IMR-90 (cell line): ENCODE results near the gene GLIPR1. TPM values are rescaled to one million over a fixed set of nuclear protein-coding genes. Genes with fewer than 3 reads are reported as not detected.
A peak's percentile ranks its signal among the peaks of the same experiment; 100 is the strongest.

Source experiments
- ATAC-seq: fragments of 200-7000 bp; cut with Tn5 transposase; 2 replicates; pipeline ENCODE4 v1.9.1; 2020; ENCODE audit warnings: low read depth, mild to moderate bottlenecking, moderate library complexity
- BruUV-seq: library from RNA; stranded (reverse); fragments of 400-500 nt; replicated peaks from 2 replicates; lab custom pipeline; 2021; lab: Mats Ljungman, UMichigan
- CTCF ChIA-PET: fragments of 300-600 bp; formaldehyde crosslinking; extraction: SDS; loops from one replicate; lab custom pipeline; 2021; ENCODE audit warnings: antibody characterized with exemption; lab: Yijun Ruan, JAX
- POLR2A ChIA-PET: fragments of 300-600 bp; sonication (Branson Sonifier 250); formaldehyde crosslinking; loops from one replicate; lab custom pipeline; 2022; ENCODE audit warnings: antibody characterized with exemption; ENCODE audit not compliant: unreplicated experiment; lab: Charles Lee
- DNase-seq: peaks from one replicate; pipeline ENCODE4 v3.0.0; 2013
- H2AFZ ChIP-seq: replicated peaks from 2 replicates; pipeline ENCODE3; 2013; ENCODE audit warnings: low read length, mild to moderate bottlenecking; ENCODE audit not compliant: poor library complexity
- H2AK5ac ChIP-seq: 2 replicates; pipeline ENCODE4 v1.6.1; 2013; ENCODE audit warnings: low read depth, low read length, inconsistent platforms
- H2AK9ac ChIP-seq: replicated peaks from 2 replicates; pipeline ENCODE3; 2013; ENCODE audit warnings: mild to moderate bottlenecking, low read depth, low read length, moderate library complexity; ENCODE audit not compliant: poor library complexity
- H2BK120ac ChIP-seq: 2 replicates; pipeline ENCODE4 v1.6.1; 2013; ENCODE audit warnings: low read depth, low read length, inconsistent platforms
- H2BK15ac ChIP-seq: 3 replicates; pipeline ENCODE4 v1.6.1; 2013; ENCODE audit warnings: low read depth, low read length, inconsistent platforms
- H2BK20ac ChIP-seq: 2 replicates; pipeline ENCODE4 v1.6.1; 2013; ENCODE audit warnings: low read depth, mild to moderate bottlenecking, inconsistent platforms, low read length, moderate library complexity
- H2BK5ac ChIP-seq: 2 replicates; pipeline ENCODE4 v1.6.1; 2013; ENCODE audit warnings: mild to moderate bottlenecking, low read depth, low read length, inconsistent platforms; ENCODE audit not compliant: poor library complexity, severe bottlenecking
- H3K14ac ChIP-seq: replicated peaks from 2 replicates; pipeline ENCODE4 v1.6.1; 2013; ENCODE audit warnings: low read depth, low read length, inconsistent platforms
- H3K18ac ChIP-seq: 2 replicates; pipeline ENCODE4 v1.6.1; 2013; ENCODE audit warnings: low read depth, low read length, control low read depth
- H3K23ac ChIP-seq: 2 replicates; pipeline ENCODE4 v1.6.1; 2013; ENCODE audit warnings: low read depth, low read length, inconsistent platforms
- H3K27ac ChIP-seq: 2 replicates; pipeline ENCODE4 v1.5.1; 2013; ENCODE audit warnings: mild to moderate bottlenecking, control low read depth, low read length; ENCODE audit not compliant: insufficient read depth
- H3K27me3 ChIP-seq: 2 replicates; pipeline ENCODE4 v1.6.1; 2013; ENCODE audit warnings: low read length; ENCODE audit not compliant: control insufficient read depth, insufficient read depth
- H3K36me3 ChIP-seq: 2 replicates; pipeline ENCODE4 v1.6.1; 2013; ENCODE audit warnings: low read length, mixed read lengths; ENCODE audit not compliant: control insufficient read depth, insufficient read depth
- H3K4ac ChIP-seq: 2 replicates; pipeline ENCODE4 v1.6.1; 2013; ENCODE audit warnings: low read depth, low read length, inconsistent platforms
- H3K4me1 ChIP-seq: 2 replicates; pipeline ENCODE4 v1.6.1; 2013; ENCODE audit warnings: low read length, mixed read lengths; ENCODE audit not compliant: control insufficient read depth, insufficient read depth
- H3K4me2 ChIP-seq: 2 replicates; pipeline ENCODE4 v1.6.1; 2013; ENCODE audit warnings: low read depth, mild to moderate bottlenecking, control low read depth, low read length, moderate library complexity
- H3K4me3 ChIP-seq: 2 replicates; pipeline ENCODE4 v1.5.1; 2013; ENCODE audit warnings: low read depth, mild to moderate bottlenecking, control low read depth, low read length, moderate library complexity; ENCODE audit not compliant: insufficient read depth
- H3K56ac ChIP-seq: 2 replicates; pipeline ENCODE4 v1.6.1; 2013; ENCODE audit warnings: low read length, inconsistent platforms; ENCODE audit not compliant: insufficient read depth; ENCODE audit errors: extremely low read depth
- H3K79me1 ChIP-seq, 2 experiments: 2 replicates each; pipeline ENCODE4 v1.6.1; 2013; ENCODE audit warnings: low read length in 2 of 2, inconsistent platforms in 1 of 2, low read depth in 1 of 2
- H3K9ac ChIP-seq: 2 replicates; pipeline ENCODE4 v1.6.1; 2013; ENCODE audit warnings: low read depth, low read length, control low read depth
- H3K9me1 ChIP-seq: 2 replicates; pipeline ENCODE4 v1.6.1; 2013; ENCODE audit warnings: low read length, inconsistent platforms; ENCODE audit not compliant: insufficient read depth
- H3K9me3 ChIP-seq: 2 replicates; pipeline ENCODE4 v1.6.1; 2013; ENCODE audit warnings: low read length; ENCODE audit not compliant: control insufficient read depth, insufficient read depth
- H4K20me1 ChIP-seq: 2 replicates; pipeline ENCODE4 v1.6.1; 2013; ENCODE audit warnings: low read length, inconsistent platforms; ENCODE audit not compliant: insufficient read depth
- H4K5ac ChIP-seq: 2 replicates; pipeline ENCODE4 v1.6.1; 2013; ENCODE audit warnings: mild to moderate bottlenecking, low read depth, low read length, control low read depth
- H4K8ac ChIP-seq, 2 experiments: 2 replicates each; pipeline ENCODE4 v1.6.1; 2013; ENCODE audit warnings: low read depth in 2 of 2, low read length in 2 of 2, control low read depth in 1 of 2, inconsistent platforms in 1 of 2
- H4K91ac ChIP-seq: 2 replicates; pipeline ENCODE4 v1.6.1; 2013; ENCODE audit warnings: low read depth, low read length, inconsistent platforms; ENCODE audit not compliant: insufficient read depth
- BHLHE40 ChIP-seq: fragments of 150-350 bp; IDR thresholded peaks from 2 replicates; pipeline ENCODE4 v1.6.1; 2016; ENCODE audit warnings: mild to moderate bottlenecking, low read depth, low read length
- CEBPB ChIP-seq: IDR thresholded peaks from 2 replicates; pipeline ENCODE4 v1.6.1; 2012; ENCODE audit warnings: low read depth, low read length, improper control_type of control experiment
- CHD1 ChIP-seq: IDR thresholded peaks from 2 replicates; pipeline ENCODE4 v1.6.1; 2012; ENCODE audit warnings: low read depth, low read length, improper control_type of control experiment
- FOS ChIP-seq: fragments of 150-350 bp; IDR thresholded peaks from 2 replicates; pipeline ENCODE4 v1.6.1; 2016; ENCODE audit warnings: low read depth, low read length
- MAFK ChIP-seq: IDR thresholded peaks from 2 replicates; pipeline ENCODE4 v1.6.1; 2012; ENCODE audit warnings: low read depth, low read length, improper control_type of control experiment
- MAZ ChIP-seq: IDR thresholded peaks from 2 replicates; pipeline ENCODE4 v1.6.1; 2012; ENCODE audit warnings: low read depth, mild to moderate bottlenecking, low read length, improper control_type of control experiment, moderate library complexity, borderline replicate concordance
- MXI1 ChIP-seq: IDR thresholded peaks from 2 replicates; pipeline ENCODE4 v1.6.1; 2012; ENCODE audit warnings: low read depth, mild to moderate bottlenecking, low read length, moderate library complexity, borderline replicate concordance
- POLR2A ChIP-seq: IDR thresholded peaks from 2 replicates; pipeline ENCODE4 v1.6.1; 2012; ENCODE audit warnings: mild to moderate bottlenecking, low read depth, low read length
- RAD21 ChIP-seq: IDR thresholded peaks from 2 replicates; pipeline ENCODE4 v1.6.1; 2012; ENCODE audit warnings: low read length, improper control_type of control experiment
- RCOR1 ChIP-seq: IDR thresholded peaks from 2 replicates; pipeline ENCODE4 v1.6.1; 2012; ENCODE audit warnings: mild to moderate bottlenecking, low read length, improper control_type of control experiment; ENCODE audit not compliant: insufficient replicate concordance
- RFX5 ChIP-seq: IDR thresholded peaks from 2 replicates; pipeline ENCODE4 v1.8.0; 2012; ENCODE audit warnings: low read depth, mild to moderate bottlenecking, low read length, moderate library complexity
- SMC3 ChIP-seq: fragments of 150-350 bp; IDR thresholded peaks from 2 replicates; pipeline ENCODE4 v1.6.1; 2016; ENCODE audit warnings: low read depth, mild to moderate bottlenecking, antibody characterized with exemption, low read length, moderate library complexity
- WGBS, 2 experiments: methylation state at CpG; one replicate each; pipeline versions ENCODE4 v1.1.5 to v1.1.7; 2013; ENCODE audit warnings: missing lambda C conversion rate in 2 of 2; ENCODE audit not compliant: insufficient read length in 1 of 2; ENCODE audit errors: extremely low coverage in 2 of 2; 5-methylcytosine and 5-hydroxymethylcytosine counted together
- dilution Hi-C: fragments of 300-500 bp; cut with HindIII; formaldehyde crosslinking; loops from one replicate; pipeline ENCODE4 v1.14.3; 2018; ENCODE audit warnings: low sequenced_read_pairs; ENCODE audit not compliant: unreplicated experiment
- in situ Hi-C: fragments of 300-500 bp; cut with MboI; formaldehyde crosslinking; loops from 3 replicates; pipeline ENCODE4 v1.14.3; 2019; ENCODE audit warnings: low sequenced_read_pairs, inconsistent platforms, mixed read lengths
- intact Hi-C: fragments of 100-400 bp; cut with micrococcal nuclease; formaldehyde crosslinking; loops from 2 replicates; pipeline ENCODE4 v1.10.0; 2022
- polyA plus RNA-seq, 3 experiments: library from polyadenylated mRNA; depleted of rRNA; stranded (reverse); fragments of >200 nt; gene quantifications; 2 replicates each; pipeline ENCODE4 v1.2.3, GENCODE V29; 2012; ENCODE audit warnings: low replicate concordance in 1 of 3
- total RNA-seq: library from RNA; depleted of rRNA; stranded (reverse); fragments of >200 nt; gene quantifications from 2 replicates; pipeline ENCODE4 v1.2.3, GENCODE V29; 2012
- TF ChIP-seq, protein P1 (sequence below): conservative IDR thresholded peaks from 2 replicates; pipeline ENCODE4 v1.5.1; 2012; ENCODE audit warnings: mild to moderate bottlenecking, low read depth, low read length, improper control_type of control experiment
- TF ChIP-seq, protein P2 (sequence below): fragments of 150-350 bp; IDR thresholded peaks from 2 replicates; pipeline ENCODE4 v1.6.1; 2017; ENCODE audit warnings: mild to moderate bottlenecking, antibody characterized with exemption, low read length, low read depth

Gene GLIPR1
- total and polyA plus RNA-seq, 2 of the 4 experiments (the other 2 are of a cell fraction): 268 to 327 TPM

DNA sequence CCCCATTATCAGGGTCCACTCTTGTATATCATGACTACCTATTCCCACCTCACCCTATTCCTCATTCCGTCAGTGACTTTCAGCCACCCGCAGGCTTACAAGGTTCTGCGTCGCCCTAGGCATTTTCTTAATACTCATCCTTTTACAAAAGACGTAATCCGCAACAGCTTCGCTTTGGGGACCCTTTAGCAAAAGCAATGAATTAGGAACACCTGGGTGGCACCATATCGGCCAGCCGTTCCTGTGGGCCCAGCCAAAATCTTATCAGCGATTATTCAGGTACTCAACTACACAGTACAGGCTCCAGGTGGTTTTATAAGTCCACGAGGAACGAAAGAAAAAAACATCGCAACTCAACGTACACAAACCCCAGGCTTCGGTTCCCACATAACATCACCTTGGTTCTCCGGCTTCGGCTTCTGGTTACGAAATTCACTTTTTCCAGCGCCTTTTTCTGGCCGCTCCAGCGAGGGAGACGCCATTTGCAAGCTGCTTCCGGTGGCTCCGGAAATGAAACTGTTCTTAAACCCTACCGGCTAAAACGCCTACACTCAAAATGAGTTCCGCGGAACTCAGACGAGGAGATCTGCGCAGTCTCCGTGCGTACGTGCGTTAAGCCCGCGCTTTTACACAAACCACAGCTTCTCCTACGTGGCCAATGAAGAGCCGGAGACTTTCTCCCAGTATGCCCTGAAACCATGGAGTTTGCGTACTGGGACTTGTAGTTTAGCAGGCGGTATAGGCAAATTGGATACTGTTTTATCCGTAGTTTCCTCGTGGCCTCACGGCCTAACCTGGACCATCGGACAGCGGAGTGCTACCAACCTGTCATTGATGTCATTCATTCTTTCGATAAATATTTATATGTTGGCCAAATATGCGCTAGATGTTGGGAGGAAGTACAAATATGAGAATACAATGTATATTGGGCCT, 30.8 kb downstream of the GLIPR1 start, which contains the start of gene KRR1:
TSS of gene KRR1 (minus strand) at position 494 of the 933 bp plus-strand sequence. CDS start at position 482, 12 bp downstream.
- peak within 1 kb of the TSS; percentile 87 for H3K4ac ChIP-seq
- WGBS, 2 experiments: 0% methylated on average over 18 of the region's 47 CpGs; no CpG with 5 or more reads in 1 of the 2 experiments
- no TSS peak for BruUV-seq
- intact Hi-C loops (loop anchor here (5.0 to 10.0 kb wide), 2 partner anchors 311 to 943 kb away; no protein-coding TSS in a partner anchor), dilution Hi-C loops (no loop called here), in situ Hi-C loops (no loop called here)
- H3K18ac ChIP-seq: peak within 1 kb of the TSS; percentile 33
- H4K5ac ChIP-seq: peak within 1 kb of the TSS; percentile 81
- peak within 1 kb of the TSS; percentile 80 to 99 for H4K8ac ChIP-seq
- peak within 1 kb of the TSS; percentile 95 for H3K56ac ChIP-seq
- H3K9ac ChIP-seq: peak within 1 kb of the TSS; percentile 85
- H3K4me3 ChIP-seq: peak within 1 kb of the TSS; percentile 60
- H3K4me2 ChIP-seq: peak within 1 kb of the TSS; percentile 83
- H2BK20ac ChIP-seq: peak within 1 kb of the TSS; percentile 40
- peak within 1 kb of the TSS; percentile 83; the same call in 2 of the 3 replicates for H2BK15ac ChIP-seq
- peak within 1 kb of the TSS; percentile 65 for H2AK5ac ChIP-seq
- H3K14ac ChIP-seq: peak within 1 kb of the TSS; percentile 97
- peak within 1 kb of the TSS; percentile 83 for H4K91ac ChIP-seq
- H2BK120ac ChIP-seq: peak within 1 kb of the TSS; percentile 67; the same call in 1 of the 2 replicates
- H3K9me3 ChIP-seq: no peaks in the 10 kb centered on the region
- no peaks in the 10 kb centered on the region for H4K20me1 ChIP-seq
- H3K79me1 ChIP-seq: peaks cover 0 to 15% of the 10 kb centered on the region in 2 experiments; a peak in 3 of 4 replicates
- H3K4me1 ChIP-seq: 0 out of 2 replicates have a peak, but pooled peaks cover 1% of the 10 kb centered on the region
- H3K9me1 ChIP-seq: no peaks in the 10 kb centered on the region
- peaks cover 5% of the 10 kb centered on the region for H3K36me3 ChIP-seq
- H2AFZ ChIP-seq: peak within 1 kb of the TSS; percentile 83
- peak within 1 kb of the TSS; percentile 56 for H2AK9ac ChIP-seq
- peak within 1 kb of the TSS; percentile 69 for H2BK5ac ChIP-seq
- ChIA-PET CTCF (interaction anchor here (0.8 kb wide), 1 partner anchor 14 kb away, joined by 3 read pairs; no protein-coding TSS in a partner anchor), POLR2A (interaction anchor here (1.2 kb wide), 1 partner anchor 520 kb away, joined by 4 read pairs; the partner anchor contains the start of gene PHLDA1)
- DNase-seq (peak; percentile 99), ATAC-seq (peak; percentile 97)
- H3K27ac ChIP-seq: peak within 1 kb of the TSS; percentile 66
- H3K27me3 ChIP-seq: no peaks in the 10 kb centered on the region
- peak within 1 kb of the TSS; percentile 98 for H3K23ac ChIP-seq
- TF ChIP-seq BHLHE40 (no peak), MAZ (peak; percentile 20; the same call in 1 of the 2 replicates), MXI1 (no peak), RCOR1 (no peak), SMC3 (no peak; the same call in 1 of the 2 replicates), FOS (no peak), RAD21 (no peak; the same call in none of the 2 replicates), RFX5 (no peak), MAFK (no peak), POLR2A (peak; percentile 76), CHD1 (no peak), CEBPB (no peak)
- TF ChIP-seq, protein P1, sequence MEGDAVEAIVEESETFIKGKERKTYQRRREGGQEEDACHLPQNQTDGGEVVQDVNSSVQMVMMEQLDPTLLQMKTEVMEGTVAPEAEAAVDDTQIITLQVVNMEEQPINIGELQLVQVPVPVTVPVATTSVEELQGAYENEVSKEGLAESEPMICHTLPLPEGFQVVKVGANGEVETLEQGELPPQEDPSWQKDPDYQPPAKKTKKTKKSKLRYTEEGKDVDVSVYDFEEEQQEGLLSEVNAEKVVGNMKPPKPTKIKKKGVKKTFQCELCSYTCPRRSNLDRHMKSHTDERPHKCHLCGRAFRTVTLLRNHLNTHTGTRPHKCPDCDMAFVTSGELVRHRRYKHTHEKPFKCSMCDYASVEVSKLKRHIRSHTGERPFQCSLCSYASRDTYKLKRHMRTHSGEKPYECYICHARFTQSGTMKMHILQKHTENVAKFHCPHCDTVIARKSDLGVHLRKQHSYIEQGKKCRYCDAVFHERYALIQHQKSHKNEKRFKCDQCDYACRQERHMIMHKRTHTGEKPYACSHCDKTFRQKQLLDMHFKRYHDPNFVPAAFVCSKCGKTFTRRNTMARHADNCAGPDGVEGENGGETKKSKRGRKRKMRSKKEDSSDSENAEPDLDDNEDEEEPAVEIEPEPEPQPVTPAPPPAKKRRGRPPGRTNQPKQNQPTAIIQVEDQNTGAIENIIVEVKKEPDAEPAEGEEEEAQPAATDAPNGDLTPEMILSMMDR: no peak
- TF ChIP-seq, protein P2, sequence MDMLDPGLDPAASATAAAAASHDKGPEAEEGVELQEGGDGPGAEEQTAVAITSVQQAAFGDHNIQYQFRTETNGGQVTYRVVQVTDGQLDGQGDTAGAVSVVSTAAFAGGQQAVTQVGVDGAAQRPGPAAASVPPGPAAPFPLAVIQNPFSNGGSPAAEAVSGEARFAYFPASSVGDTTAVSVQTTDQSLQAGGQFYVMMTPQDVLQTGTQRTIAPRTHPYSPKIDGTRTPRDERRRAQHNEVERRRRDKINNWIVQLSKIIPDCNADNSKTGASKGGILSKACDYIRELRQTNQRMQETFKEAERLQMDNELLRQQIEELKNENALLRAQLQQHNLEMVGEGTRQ: no peak
